ENCODE measurements around the gene ESPNL.

DNA sequence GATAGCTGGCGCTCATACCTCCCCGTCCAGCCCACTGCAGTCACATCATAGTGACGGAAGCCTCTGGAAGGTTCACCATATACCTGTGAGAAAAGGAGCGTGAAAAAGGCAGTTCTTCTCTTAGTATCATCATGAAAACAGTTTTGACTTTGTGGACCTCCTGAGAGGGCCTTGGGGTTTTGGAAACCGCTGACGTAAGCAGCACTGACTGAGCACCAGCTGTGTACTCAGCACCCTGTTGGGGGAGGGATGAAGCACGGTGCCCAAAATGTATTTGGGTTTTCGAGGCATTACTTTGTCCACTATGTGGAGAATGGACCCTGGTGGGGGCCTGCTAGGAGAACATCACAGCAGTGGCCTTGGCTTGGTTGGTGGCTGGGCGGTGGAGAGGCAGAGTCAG is 33.9 kb upstream of the ESPNL start:
- TF ChIP-seq POLR2A (IDR thresholded peaks at IDR 0.05; ENCODE audit: extremely low read depth, insufficient read length) (no peak), MYC (IDR thresholded peaks at IDR 0.05; ENCODE audit: low read depth, low read length) (no peak)
- TF ChIP-seq, protein P1, sequence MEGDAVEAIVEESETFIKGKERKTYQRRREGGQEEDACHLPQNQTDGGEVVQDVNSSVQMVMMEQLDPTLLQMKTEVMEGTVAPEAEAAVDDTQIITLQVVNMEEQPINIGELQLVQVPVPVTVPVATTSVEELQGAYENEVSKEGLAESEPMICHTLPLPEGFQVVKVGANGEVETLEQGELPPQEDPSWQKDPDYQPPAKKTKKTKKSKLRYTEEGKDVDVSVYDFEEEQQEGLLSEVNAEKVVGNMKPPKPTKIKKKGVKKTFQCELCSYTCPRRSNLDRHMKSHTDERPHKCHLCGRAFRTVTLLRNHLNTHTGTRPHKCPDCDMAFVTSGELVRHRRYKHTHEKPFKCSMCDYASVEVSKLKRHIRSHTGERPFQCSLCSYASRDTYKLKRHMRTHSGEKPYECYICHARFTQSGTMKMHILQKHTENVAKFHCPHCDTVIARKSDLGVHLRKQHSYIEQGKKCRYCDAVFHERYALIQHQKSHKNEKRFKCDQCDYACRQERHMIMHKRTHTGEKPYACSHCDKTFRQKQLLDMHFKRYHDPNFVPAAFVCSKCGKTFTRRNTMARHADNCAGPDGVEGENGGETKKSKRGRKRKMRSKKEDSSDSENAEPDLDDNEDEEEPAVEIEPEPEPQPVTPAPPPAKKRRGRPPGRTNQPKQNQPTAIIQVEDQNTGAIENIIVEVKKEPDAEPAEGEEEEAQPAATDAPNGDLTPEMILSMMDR (IDR thresholded peaks at IDR 0.05; ENCODE audit: low read depth, low read length), result no peak
